Activated gamma-delta T cell treated with anti-CD3 and anti-CD28 coated beads, Interleukin-2, amount 50 U/mL, for 16 hours (primary cell): ENCODE data around the gene PLVAP.

Experiments used
- DNase-seq: peaks from one replicate; pipeline ENCODE4 v3.0.0-alpha.2; 2020; ENCODE audit warnings: low read depth

PLVAP gene

GRCh38 chr19:17333611-17334413 is 43.3 kb downstream of the PLVAP start:
- DNase-seq = peak; percentile 62

GRCh38 chr19:17332677-17333581 is 44.2 kb downstream of the PLVAP start:
- DNase-seq = no peak

- DNase-seq = no peak
Observed at GRCh38 chr19:17332360-17332676, 44.8 kb downstream of the PLVAP start.

- no peak for DNase-seq
Observed at GRCh38 chr19:17331045-17331558, 46.0 kb downstream of the PLVAP start.

- DNase-seq = no peak
Observed at GRCh38 chr19:17330262-17331044, 46.7 kb downstream of the PLVAP start.

- DNase-seq = no peak
Observed at GRCh38 chr19:17329366-17330261, 47.5 kb downstream of the PLVAP start.

- DNase-seq = no peak
Observed at GRCh38 chr19:17328517-17329365, 48.4 kb downstream of the PLVAP start.

- peak; percentile 29 for DNase-seq
Observed at GRCh38 chr19:17327654-17328516, 49.3 kb downstream of the PLVAP start.

- no peak for DNase-seq
Observed at GRCh38 chr19:17327068-17327653, 50.0 kb downstream of the PLVAP start.

- no peak for DNase-seq
Observed at GRCh38 chr19:17326595-17326966, 50.6 kb downstream of the PLVAP start.

- no peak for DNase-seq
Observed at GRCh38 chr19:17325881-17326594, 51.1 kb downstream of the PLVAP start.

GRCh38 chr19:17325133-17325532 is 52.0 kb downstream of the PLVAP start:
- no peak for DNase-seq

- no peak for DNase-seq
Observed at GRCh38 chr19:17324357-17325114, 52.6 kb downstream of the PLVAP start.

- no peak for DNase-seq
Observed at GRCh38 chr19:17323964-17324332, 53.2 kb downstream of the PLVAP start.

- DNase-seq = no peak
Observed at GRCh38 chr19:17323300-17323963, 53.7 kb downstream of the PLVAP start.

- no peak for DNase-seq
Observed at GRCh38 chr19:17322854-17323253, 54.3 kb downstream of the PLVAP start.
